K562 (cell line): ENCODE measurements around the gene CXCL17. TPM values are rescaled to one million over a fixed set of nuclear protein-coding genes. Genes with fewer than 3 reads are reported as not detected.

ENCODE experiments used
- BMI1 ChIP-seq: fragments of 150-350 bp; IDR thresholded peaks from 2 replicates; pipeline ENCODE4 v1.6.1; 2014; ENCODE audit warnings: low read length
- BRCA1 ChIP-seq, 2 experiments: fragments of 450-650 bp in 1 of 2; sonication (generic) in 1 of 2; formaldehyde crosslinking in 1 of 2; IDR thresholded peaks; 2 replicates each; pipeline versions ENCODE4 v1.5.0 to v1.6.1; 2017 to 2020; ENCODE audit warnings: mild to moderate bottlenecking in 1 of 2, missing genetic modification reagents in 1 of 2
- DACH1 ChIP-seq: fragments of 450-650 bp; IDR thresholded peaks from 2 replicates; pipeline ENCODE4 v1.6.1; 2018; ENCODE audit not compliant: partially characterized antibody
- FOXK2 ChIP-seq, 2 experiments: fragments of 450-650 bp; IDR thresholded peaks in 1 of 2; conservative IDR thresholded peaks in 1 of 2; 2 replicates each; pipeline ENCODE4 v1.6.1; 2016; ENCODE audit warnings: low read depth in 2 of 2, mild to moderate bottlenecking in 1 of 2
- GATA2 ChIP-seq: sonication (generic); formaldehyde crosslinking; IDR thresholded peaks from 2 replicates; pipeline ENCODE4 v1.4.0; 2020; ENCODE audit warnings: mild to moderate bottlenecking, missing genetic modification reagents
- HCFC1 ChIP-seq: IDR thresholded peaks from 2 replicates; pipeline ENCODE4 v1.6.1; 2012; ENCODE audit warnings: low read depth, low read length, improper control_type of control experiment
- HDAC2 ChIP-seq: fragments of 450-650 bp; IDR thresholded peaks from 2 replicates; pipeline ENCODE4 v1.6.1; 2016; ENCODE audit warnings: mild to moderate bottlenecking
- ILF3 ChIP-seq: fragments of 450-650 bp; IDR thresholded peaks from 2 replicates; pipeline ENCODE4 v1.6.1; 2018; ENCODE audit warnings: antibody characterized with exemption, mild to moderate bottlenecking, moderate library complexity, borderline replicate concordance
- KAT7 ChIP-seq: sonication (generic); formaldehyde crosslinking; IDR thresholded peaks from 2 replicates; pipeline ENCODE4 v1.8.0; 2022; ENCODE audit warnings: missing genetic modification reagents, mild to moderate bottlenecking, borderline replicate concordance
- KLF16 ChIP-seq: IDR thresholded peaks from 2 replicates; pipeline ENCODE4 v1.6.1; 2016; ENCODE audit warnings: antibody characterized with exemption
- MYC ChIP-seq, 2 experiments: fragments of 250-450 bp in 1 of 2; sonication (Bioruptor Pico) in 1 of 2; IDR thresholded peaks; 2 replicates each; pipeline versions ENCODE4 v1.5.1 to v1.6.1; 2012 to 2021; ENCODE audit warnings: low read depth in 2 of 2, borderline replicate concordance in 1 of 2, improper control_type of control experiment in 1 of 2, low read length in 1 of 2, mild to moderate bottlenecking in 1 of 2, moderate library complexity in 1 of 2
- NBN ChIP-seq: fragments of 450-650 bp; IDR thresholded peaks from 2 replicates; pipeline ENCODE4 v1.6.1; 2016; ENCODE audit warnings: low read depth, mild to moderate bottlenecking
- PHF20 ChIP-seq: fragments of 450-650 bp; IDR thresholded peaks from 2 replicates; pipeline ENCODE4 v1.6.1; 2018; ENCODE audit not compliant: partially characterized antibody
- POLR2AphosphoS2 ChIP-seq: IDR thresholded peaks from 2 replicates; pipeline ENCODE4 v1.6.1; 2012; ENCODE audit warnings: low read length, improper control_type of control experiment
- PURB ChIP-seq: sonication (generic); formaldehyde crosslinking; IDR thresholded peaks from 2 replicates; pipeline ENCODE4 v1.9.0; 2021; ENCODE audit warnings: low read depth, mild to moderate bottlenecking, missing genetic modification reagents
- SMARCA5 ChIP-seq: fragments of 450-650 bp; IDR thresholded peaks from 2 replicates; pipeline ENCODE4 v1.6.1; 2016
- SNRNP70 ChIP-seq: fragments of 200-400 bp; formaldehyde crosslinking; optimal IDR thresholded peaks from 2 replicates; pipeline ENCODE3; 2017; ENCODE audit warnings: low read depth, low read length
- SPI1 ChIP-seq: IDR thresholded peaks from 2 replicates; pipeline ENCODE4 v1.6.1; 2011; ENCODE audit warnings: low read depth, low read length, control low read depth, borderline replicate concordance
- TBL1XR1 ChIP-seq, 2 experiments: IDR thresholded peaks; 2 replicates each; pipeline ENCODE4 v1.6.1; 2012; ENCODE audit warnings: improper control_type of control experiment in 2 of 2, low read length in 2 of 2, mild to moderate bottlenecking in 1 of 2
- ZFP36 ChIP-seq: fragments of 150-350 bp; IDR thresholded peaks from 2 replicates; pipeline ENCODE4 v1.6.1; 2018; ENCODE audit warnings: low read length, low read depth; ENCODE audit not compliant: partially characterized antibody
- ZNF175 ChIP-seq: fragments of 200-800 bp; sonication (Bioruptor generic); IDR thresholded peaks from 2 replicates; pipeline ENCODE4 v1.6.1; 2016; ENCODE audit warnings: low read depth, mild to moderate bottlenecking, missing genetic modification characterization, missing compliant biosample characterization
- ZNF717 ChIP-seq: fragments of 250-450 bp; sonication (Bioruptor Pico); IDR thresholded peaks from 2 replicates; pipeline ENCODE4 v1.5.0; 2021
- polyA plus RNA-seq, 8 experiments: library from polyadenylated mRNA; depleted of rRNA in 4 of 8; stranded (reverse) in 5 of 8; unstranded in 3 of 8; fragments of >200 nt; fragmentation: Nextera tagmentation in 2 of 8; fragmentation: Illumina TruSeq in 1 of 8; extraction: Ambion mirVana in 2 of 8; extraction: Trizol in 1 of 8; gene quantifications; 2 replicates each; pipeline versions ENCODE4 v1.2.1 to v1.2.3, GENCODE V29; 2011 to 2014; ENCODE audit warnings: inconsistent platforms in 1 of 8, missing spikeins in 1 of 8
- total RNA-seq, 7 experiments: library from RNA; depleted of rRNA in 6 of 7; stranded (reverse); fragments of >200 nt in 6 of 7; fragmentation: Illumina TruSeq in 2 of 7; extraction: Trizol in 2 of 7; gene quantifications; 2 replicates each; pipeline versions ENCODE4 v1.2.1 to v1.2.3, GENCODE V29; 2011 to 2021; ENCODE audit warnings: low replicate concordance in 1 of 7
- TF ChIP-seq, protein P1 (sequence below): fragments of 200-800 bp; sonication (Bioruptor generic); IDR thresholded peaks from 2 replicates; pipeline ENCODE4 v1.6.1; 2017; ENCODE audit warnings: missing genetic modification characterization, missing compliant biosample characterization

The CXCL17 gene
- total and polyA plus RNA-seq, 9 of the 15 experiments (the other 6 are each of a cell fraction or from before 2014, with no cell fraction given), result 0.10 to 0.15 TPM; not detected in 7

DNA sequence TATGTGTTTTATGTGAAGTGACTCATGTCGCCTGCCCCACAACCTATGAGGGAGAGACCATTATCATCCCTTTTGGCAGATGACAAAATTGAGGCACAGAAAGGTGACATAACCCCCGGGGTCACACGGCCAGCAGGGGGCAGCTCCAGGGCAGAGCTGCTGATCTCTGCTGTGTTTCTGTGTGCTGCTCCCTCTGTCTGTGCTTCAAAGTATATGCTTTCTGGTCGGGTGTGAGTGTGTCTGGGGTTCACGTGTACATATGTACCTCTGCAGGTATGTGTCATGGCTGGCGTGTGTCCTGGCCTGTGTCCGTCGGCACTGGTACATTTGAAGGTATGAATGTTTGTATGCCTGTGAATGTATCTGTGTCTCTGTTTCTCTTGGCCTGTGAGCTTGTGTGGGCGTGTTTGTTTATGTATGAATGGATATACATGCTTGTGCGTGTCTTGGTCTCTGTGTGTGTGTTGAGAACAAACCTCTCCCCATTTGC is 22.6 kb downstream of the CXCL17 start (continued):
- peak; percentile 36 for TF ChIP-seq PHF20
- no peak for TF ChIP-seq KAT7 (CRISPR knock-in tag)
- peak; percentile 57; the same call in 1 of the 2 replicates for TF ChIP-seq KLF16
- TF ChIP-seq, protein P1, sequence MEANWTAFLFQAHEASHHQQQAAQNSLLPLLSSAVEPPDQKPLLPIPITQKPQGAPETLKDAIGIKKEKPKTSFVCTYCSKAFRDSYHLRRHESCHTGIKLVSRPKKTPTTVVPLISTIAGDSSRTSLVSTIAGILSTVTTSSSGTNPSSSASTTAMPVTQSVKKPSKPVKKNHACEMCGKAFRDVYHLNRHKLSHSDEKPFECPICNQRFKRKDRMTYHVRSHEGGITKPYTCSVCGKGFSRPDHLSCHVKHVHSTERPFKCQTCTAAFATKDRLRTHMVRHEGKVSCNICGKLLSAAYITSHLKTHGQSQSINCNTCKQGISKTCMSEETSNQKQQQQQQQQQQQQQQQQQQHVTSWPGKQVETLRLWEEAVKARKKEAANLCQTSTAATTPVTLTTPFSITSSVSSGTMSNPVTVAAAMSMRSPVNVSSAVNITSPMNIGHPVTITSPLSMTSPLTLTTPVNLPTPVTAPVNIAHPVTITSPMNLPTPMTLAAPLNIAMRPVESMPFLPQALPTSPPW (CRISPR knock-in tag), result no peak
- no peak for TF ChIP-seq ZNF175 (CRISPR knock-in tag)
- no peak for TF ChIP-seq GATA2
- TF ChIP-seq DACH1, result no peak
- peak; percentile 70; the same call in 1 of the 2 replicates for TF ChIP-seq SMARCA5
- peak in 1 of 2 experiments; percentile 25; a peak in 1 of 4 replicates for TF ChIP-seq TBL1XR1 (IDR thresholded peaks at IDR 0.05; ENCODE audit: low read length in 2 of 2)
- 0 out of 2 replicates have a peak, but pooled peaks have one; percentile 34 for TF ChIP-seq NBN
- peak; percentile 37; the same call in 1 of the 2 replicates for TF ChIP-seq MYC (IDR thresholded peaks at IDR 0.05; ENCODE audit: low read depth, low read length)
- TF ChIP-seq MYC (CRISPR knock-in tag; IDR thresholded peaks at IDR 0.05; ENCODE audit: borderline replicate concordance, low read depth), result no peak
- no peak for TF ChIP-seq ILF3
- peak; percentile 29 for TF ChIP-seq ZFP36
- 0 out of 4 replicates have a peak, but pooled peaks of 1 of the 2 experiments have one; percentile 35 for TF ChIP-seq FOXK2 (conservative IDR thresholded peaks at IDR 0.05 in 1 of 2, IDR thresholded peaks at IDR 0.05 in 1 of 2; ENCODE audit: low read depth in 2 of 2)
- TF ChIP-seq ZNF717 (CRISPR knock-in tag), result no peak
- peak; percentile 23; the same call in 1 of the 2 replicates for TF ChIP-seq HDAC2
- no peak for TF ChIP-seq BRCA1 (IDR thresholded peaks at IDR 0.05)
- TF ChIP-seq BRCA1 (CRISPR knock-in tag; IDR thresholded peaks at IDR 0.05), result no peak
- TF ChIP-seq SNRNP70, result no peak
- no peak for TF ChIP-seq BMI1
- no peak for TF ChIP-seq PURB (CRISPR knock-in tag)
- peak; percentile 34; the same call in 1 of the 2 replicates for TF ChIP-seq HCFC1
- no peak for TF ChIP-seq POLR2AphosphoS2
- no peak for TF ChIP-seq SPI1
